Ishikawa (cell line): Measurements from ENCODE around the gene DAB1.

Source experiments
- CREB1 ChIP-seq: IDR thresholded peaks from 2 replicates; pipeline ENCODE4 v1.6.1; 2012; ENCODE audit warnings: low read depth
- EGR1 ChIP-seq: IDR thresholded peaks from 2 replicates; pipeline ENCODE4 v1.6.1; 2012
- EP300 ChIP-seq: IDR thresholded peaks from 2 replicates; pipeline ENCODE4 v1.6.1; 2012; ENCODE audit warnings: borderline replicate concordance
- FOXM1 ChIP-seq: IDR thresholded peaks from 2 replicates; pipeline ENCODE4 v1.6.1; 2012; ENCODE audit warnings: low read depth, borderline replicate concordance
- NFIC ChIP-seq: IDR thresholded peaks from 2 replicates; pipeline ENCODE4 v1.6.1; 2012
- RAD21 ChIP-seq: IDR thresholded peaks from 2 replicates; pipeline ENCODE4 v1.6.1; 2012; ENCODE audit warnings: low read depth
- TAF1 ChIP-seq: IDR thresholded peaks from 2 replicates; pipeline ENCODE4 v1.6.1; 2012; ENCODE audit warnings: low read depth, mild to moderate bottlenecking
- TCF12 ChIP-seq: IDR thresholded peaks from 2 replicates; pipeline ENCODE4 v1.6.1; 2012; ENCODE audit warnings: low read depth
- YY1 ChIP-seq: IDR thresholded peaks from 2 replicates; pipeline ENCODE4 v1.6.1; 2012; ENCODE audit warnings: low read depth
- TF ChIP-seq, protein P1 (sequence below): IDR thresholded peaks from 2 replicates; pipeline ENCODE4 v1.6.1; 2012
- TF ChIP-seq, protein P2 (sequence below): IDR thresholded peaks from 2 replicates; pipeline ENCODE4 v1.6.1; 2012; ENCODE audit warnings: low read depth, mild to moderate bottlenecking
- TF ChIP-seq, protein P3 (sequence below): IDR thresholded peaks from 2 replicates; pipeline ENCODE4 v1.6.1; 2012

DNA sequence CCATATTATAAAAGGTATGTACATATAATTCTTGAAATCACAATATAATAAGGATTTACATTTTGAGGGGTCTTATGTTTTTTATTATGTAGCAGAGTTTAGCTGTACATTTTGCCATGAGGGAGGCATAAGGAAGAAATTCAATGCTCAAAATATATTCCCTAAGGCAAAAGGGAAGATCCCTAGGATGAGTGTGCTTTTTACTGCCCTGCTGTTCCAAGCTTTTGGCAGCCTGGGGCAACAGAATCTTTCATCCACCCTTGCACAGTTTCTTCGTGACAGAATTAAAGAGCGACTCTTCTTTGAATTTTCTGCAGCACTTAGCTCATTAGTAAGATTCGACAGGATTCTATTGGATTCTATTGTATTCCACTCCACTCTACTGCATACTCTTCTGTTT, 39.5 kb upstream of the DAB1 start:
- TF ChIP-seq EP300 (no peak), YY1 (no peak), TAF1 (no peak), NFIC (no peak), EGR1 (no peak), CREB1 (no peak), TCF12 (no peak), FOXM1 (no peak), RAD21 (no peak)
- TF ChIP-seq, protein P1, sequence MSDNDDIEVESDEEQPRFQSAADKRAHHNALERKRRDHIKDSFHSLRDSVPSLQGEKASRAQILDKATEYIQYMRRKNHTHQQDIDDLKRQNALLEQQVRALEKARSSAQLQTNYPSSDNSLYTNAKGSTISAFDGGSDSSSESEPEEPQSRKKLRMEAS, result no peak
- TF ChIP-seq, protein P2, sequence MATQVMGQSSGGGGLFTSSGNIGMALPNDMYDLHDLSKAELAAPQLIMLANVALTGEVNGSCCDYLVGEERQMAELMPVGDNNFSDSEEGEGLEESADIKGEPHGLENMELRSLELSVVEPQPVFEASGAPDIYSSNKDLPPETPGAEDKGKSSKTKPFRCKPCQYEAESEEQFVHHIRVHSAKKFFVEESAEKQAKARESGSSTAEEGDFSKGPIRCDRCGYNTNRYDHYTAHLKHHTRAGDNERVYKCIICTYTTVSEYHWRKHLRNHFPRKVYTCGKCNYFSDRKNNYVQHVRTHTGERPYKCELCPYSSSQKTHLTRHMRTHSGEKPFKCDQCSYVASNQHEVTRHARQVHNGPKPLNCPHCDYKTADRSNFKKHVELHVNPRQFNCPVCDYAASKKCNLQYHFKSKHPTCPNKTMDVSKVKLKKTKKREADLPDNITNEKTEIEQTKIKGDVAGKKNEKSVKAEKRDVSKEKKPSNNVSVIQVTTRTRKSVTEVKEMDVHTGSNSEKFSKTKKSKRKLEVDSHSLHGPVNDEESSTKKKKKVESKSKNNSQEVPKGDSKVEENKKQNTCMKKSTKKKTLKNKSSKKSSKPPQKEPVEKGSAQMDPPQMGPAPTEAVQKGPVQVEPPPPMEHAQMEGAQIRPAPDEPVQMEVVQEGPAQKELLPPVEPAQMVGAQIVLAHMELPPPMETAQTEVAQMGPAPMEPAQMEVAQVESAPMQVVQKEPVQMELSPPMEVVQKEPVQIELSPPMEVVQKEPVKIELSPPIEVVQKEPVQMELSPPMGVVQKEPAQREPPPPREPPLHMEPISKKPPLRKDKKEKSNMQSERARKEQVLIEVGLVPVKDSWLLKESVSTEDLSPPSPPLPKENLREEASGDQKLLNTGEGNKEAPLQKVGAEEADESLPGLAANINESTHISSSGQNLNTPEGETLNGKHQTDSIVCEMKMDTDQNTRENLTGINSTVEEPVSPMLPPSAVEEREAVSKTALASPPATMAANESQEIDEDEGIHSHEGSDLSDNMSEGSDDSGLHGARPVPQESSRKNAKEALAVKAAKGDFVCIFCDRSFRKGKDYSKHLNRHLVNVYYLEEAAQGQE, result no peak
- TF ChIP-seq, protein P3, sequence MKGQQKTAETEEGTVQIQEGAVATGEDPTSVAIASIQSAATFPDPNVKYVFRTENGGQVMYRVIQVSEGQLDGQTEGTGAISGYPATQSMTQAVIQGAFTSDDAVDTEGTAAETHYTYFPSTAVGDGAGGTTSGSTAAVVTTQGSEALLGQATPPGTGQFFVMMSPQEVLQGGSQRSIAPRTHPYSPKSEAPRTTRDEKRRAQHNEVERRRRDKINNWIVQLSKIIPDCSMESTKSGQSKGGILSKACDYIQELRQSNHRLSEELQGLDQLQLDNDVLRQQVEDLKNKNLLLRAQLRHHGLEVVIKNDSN, result no peak
